Stimulated activated CD4-positive, alpha-beta T cell treated with anti-CD3 and anti-CD28 coated beads, TNF-alpha, amount 100 ng/mL, for 48 hours (primary cell): ENCODE results near the gene TNRC18.
"Not testable (repeated sequence)": the region's sequence is repeated elsewhere in the genome, so short reads cannot be mapped to it uniquely, and the experiment has no call there.

ENCODE experiments used
- DNase-seq, 3 donors: peaks; one replicate each; pipeline ENCODE4 v3.0.0-alpha.2; 2020; ENCODE audit warnings: low read depth in 3 of 3

TNRC18 gene

GRCh38 chr7:5379546-5379945 lies 44.1 kb downstream of the TNRC18 start:
- DNase-seq, result no peak

DNA sequence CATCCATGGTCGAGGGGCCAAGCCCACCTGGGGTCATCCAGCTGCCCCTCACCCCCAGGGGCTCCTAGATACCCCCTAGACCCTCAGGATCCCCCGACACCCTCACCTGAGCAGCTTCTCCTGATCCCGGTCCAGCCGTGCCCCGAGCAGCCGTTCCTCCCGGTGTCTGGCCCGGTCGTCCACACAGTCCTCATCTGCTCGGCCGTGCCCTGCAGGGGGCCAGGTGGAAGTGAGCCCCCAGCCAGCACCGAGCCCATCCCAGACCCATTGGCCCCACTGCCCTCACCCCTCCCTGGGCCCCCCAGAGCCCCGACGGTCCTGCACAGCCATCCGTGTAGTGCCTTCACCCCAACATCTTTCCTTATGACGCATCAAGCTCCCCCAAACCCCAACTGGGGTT lies 45.8 kb downstream of the TNRC18 start:
- no peak for DNase-seq

- DNase-seq, result no peak
These were observed 46.4 kb downstream of the TNRC18 start for GRCh38 chr7:5377279-5377678.

- no peak for DNase-seq
These were observed 47.7 kb downstream of the TNRC18 start for GRCh38 chr7:5375925-5376324.

GRCh38 chr7:5374464-5374863 lies 49.2 kb downstream of the TNRC18 start:
- no peak for DNase-seq

- DNase-seq, result no peak
These were observed 50.3 kb downstream of the TNRC18 start for GRCh38 chr7:5373300-5373699.

- DNase-seq, result no peak
These were observed 52.9 kb downstream of the TNRC18 start for GRCh38 chr7:5370454-5371353.

GRCh38 chr7:5367661-5368060 lies 56.0 kb downstream of the TNRC18 start:
- DNase-seq, result no peak

GRCh38 chr7:5365976-5366625 lies 57.5 kb downstream of the TNRC18 start:
- DNase-seq, result peak; percentile 21 to 43 (median 35)

DNA sequence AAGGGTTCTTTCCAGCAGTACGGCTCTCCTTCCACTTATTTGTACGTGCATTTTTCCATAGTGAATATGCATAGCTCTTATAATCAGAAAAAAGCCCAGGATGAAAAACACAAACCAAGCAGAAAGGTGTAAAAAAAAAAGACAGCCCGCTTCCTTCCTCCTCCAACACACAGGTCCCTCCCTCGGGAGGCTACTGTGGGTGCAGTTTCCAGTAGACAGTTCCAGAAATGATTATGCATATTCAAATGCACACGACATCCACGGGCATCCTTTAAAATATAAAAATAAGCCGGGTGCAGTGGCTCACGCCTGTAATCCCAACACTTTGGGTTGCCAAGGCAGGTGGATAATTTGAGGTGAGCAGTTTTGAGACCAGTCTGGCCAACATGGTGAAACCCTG lies 59.9 kb downstream of the TNRC18 start:
- DNase-seq, result no peak

DNA sequence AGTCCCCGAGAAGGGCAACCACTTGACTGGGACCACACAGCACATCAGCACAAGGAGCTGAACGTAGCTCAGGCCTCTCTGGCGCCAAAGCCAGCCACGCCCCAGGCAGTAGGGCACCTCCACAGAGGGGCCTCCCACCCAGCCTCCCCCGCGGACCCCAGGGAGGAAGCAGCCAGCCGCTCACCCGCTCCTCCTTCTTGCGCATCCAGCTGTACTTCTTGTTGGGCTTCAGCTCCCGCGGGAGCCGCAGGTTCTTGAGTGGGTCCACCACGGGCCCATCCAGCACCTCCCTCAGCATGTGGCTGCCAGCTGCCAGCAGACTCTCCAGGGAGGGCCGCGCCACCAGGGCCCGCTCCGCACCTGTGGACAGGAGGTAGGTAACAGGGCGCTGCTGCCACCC lies 61.2 kb downstream of the TNRC18 start:
- DNase-seq, result no peak

- DNase-seq, result no peak
These were observed 62.0 kb downstream of the TNRC18 start for GRCh38 chr7:5361446-5362127.

DNA sequence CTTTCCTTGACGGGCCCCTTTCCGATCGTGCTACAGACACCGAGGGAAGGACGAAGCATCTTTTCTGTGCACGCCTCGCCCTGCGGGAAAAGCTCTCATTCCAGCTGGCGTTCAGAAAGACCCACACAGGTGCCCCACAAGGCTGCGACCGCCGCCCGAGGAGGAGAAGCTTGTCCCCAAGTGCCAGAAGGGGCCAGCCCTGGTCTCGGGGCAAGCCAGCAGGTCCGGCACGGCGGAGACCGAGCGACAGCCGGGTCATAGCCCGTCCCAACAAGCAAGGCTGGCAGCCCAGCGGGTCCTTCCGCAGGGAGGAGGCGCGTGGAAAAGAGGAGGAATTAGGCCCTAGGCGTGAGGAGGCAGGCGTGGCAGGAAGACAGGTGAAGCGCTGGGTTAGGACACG lies 62.7 kb downstream of the TNRC18 start:
- no peak for DNase-seq

- no peak for DNase-seq
These were observed 63.2 kb downstream of the TNRC18 start for GRCh38 chr7:5360451-5360850.

DNA sequence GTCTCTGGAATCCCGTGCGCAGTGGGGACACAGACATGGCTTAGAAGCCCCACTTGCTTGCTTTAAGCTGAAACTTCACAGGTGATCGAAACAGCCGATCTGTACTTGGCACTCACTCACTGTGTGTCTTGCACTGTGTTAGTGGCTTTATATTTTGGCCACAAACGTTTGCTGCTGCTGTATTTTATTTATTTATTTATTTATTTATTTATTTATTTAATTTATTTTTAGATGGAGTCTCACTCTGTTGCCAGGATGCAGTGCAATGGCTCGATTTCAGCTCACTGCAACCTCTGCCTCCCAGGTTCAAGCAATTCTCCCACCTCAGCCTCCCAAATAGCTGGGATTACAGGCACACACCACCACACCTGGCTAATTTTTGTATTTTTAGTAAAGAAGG lies 63.6 kb downstream of the TNRC18 start:
- not testable (repeated sequence) for DNase-seq

DNA sequence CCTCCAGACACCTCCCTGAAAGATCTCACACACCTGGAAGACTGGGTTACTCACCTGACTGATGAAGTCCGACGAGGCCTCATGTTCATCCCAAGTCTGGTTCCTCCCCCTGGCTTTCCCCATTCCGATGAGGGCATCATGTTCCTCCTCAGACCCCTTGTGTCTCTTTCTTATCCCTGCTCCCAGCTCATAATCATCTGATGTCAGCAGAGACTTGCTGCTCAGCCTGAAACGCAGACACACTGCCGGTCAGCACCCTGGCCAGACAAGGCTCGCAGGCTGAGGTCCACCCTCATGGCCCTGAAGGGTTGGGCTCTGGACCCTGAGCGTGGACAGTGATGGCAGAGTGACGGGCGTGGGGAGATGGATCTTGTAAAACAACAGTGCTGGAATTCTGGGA lies 64.3 kb downstream of the TNRC18 start:
- DNase-seq, result no peak

DNA sequence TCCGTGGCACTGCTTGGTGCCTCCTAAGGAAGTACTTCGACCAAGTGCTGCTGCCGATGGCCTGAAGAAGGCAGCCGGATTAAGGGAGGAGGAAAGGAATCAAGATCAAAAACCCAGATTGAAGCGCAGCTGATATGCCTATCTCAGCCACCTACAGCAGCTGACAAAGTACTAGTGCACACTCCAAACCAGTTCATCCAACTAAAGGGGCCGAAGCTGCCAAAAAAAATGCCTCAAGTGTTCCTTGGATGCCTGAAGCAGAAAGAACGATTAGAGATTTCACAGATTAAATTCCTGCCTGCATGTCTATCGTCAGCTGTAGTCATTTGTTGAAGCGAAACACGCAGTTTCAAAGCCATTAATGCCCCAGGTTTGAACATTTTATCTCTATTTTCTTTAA lies 65.7 kb downstream of the TNRC18 start:
- no peak for DNase-seq

DNA sequence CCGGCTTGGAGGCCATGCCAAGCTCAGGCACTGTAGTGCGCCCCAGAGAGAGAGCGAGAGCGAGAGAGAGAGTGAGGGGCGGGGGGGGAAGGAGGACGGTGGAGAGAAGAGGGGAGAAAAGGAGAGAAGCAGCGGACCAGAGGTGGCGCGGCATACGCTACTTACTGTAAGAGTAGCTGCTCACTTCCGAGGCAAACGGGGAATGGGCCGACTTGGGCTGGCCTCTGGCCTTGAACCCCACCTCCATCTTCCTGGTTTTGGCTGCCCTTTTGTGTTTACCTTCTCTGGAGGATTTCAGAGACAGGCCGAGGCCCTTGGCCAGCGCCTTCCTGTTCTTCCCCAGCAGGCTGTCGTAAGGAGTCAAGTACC lies 66.9 kb downstream of the TNRC18 start:
- no peak for DNase-seq

GRCh38 chr7:5354460-5355232 lies 69.0 kb downstream of the TNRC18 start:
- DNase-seq, result no peak

DNA sequence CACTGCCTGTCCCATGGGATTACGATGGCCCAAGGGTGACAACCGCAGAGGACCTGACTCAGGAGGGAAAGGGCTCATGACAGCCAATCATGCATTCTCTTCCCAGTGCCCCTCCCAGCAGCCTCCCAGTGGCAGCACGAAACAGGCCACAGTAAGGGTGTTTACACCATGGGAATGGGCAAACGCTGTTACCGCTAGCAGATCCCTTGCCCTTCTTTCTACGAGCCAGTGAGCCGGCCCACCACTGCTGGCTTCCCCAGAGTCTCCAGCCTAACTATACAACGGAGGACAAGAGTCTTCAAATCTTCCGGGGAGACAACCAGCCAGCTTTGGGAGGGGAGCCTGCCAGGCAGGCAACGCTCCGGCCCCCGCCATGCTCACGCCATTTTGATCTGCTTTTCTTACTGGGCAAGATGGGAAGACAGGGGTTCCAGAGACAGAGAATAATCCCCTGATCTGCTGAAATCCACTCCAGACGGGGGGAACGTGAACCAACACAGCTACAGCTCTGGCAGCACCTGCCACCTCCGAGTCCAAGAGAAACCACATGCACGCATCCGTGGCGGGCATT lies 71.1 kb downstream of the TNRC18 start:
- DNase-seq, result no peak

DNA sequence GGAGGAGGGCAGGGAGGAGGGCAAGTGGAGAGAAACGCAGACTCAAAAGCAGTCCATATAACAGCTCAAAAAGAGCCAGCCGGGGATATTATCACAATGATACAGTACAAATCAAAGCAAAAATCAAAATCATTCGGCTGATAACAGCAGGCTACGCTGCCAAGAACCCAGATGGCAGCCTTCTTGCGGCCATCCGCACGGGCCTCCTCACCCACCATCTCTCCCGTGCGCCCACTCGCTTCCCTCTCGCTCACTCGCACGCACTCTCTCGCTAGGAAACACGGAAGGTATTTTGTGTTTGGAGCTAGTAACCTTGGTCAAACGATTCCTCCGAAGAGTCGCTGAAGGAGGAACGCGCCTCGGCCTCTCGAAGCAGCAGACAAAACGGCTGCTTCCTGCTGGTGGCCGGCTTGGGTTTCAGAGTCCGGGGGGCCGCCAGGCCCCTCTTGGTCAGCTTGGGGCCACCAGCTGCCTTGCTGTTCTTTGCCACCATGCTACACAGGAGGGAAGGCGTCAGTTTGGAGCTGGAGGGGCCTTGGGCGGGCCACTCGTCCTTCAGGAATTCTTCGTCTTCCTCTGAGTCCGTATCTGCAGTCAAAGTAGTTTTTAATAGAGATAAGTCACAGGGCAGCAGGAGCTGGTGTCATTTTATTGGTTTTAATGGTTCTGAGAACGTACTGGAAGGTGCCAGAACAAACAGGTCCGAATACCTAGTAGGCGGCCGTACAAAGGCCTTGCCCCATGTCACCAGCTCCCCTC lies 71.9 kb downstream of the TNRC18 start:
- no peak for DNase-seq
